Astrocyte (in vitro differentiated cells and primary cell): Measurements from ENCODE around the gene TMEM156. TPM values are rescaled to one million over a fixed set of nuclear protein-coding genes. Genes with fewer than 3 reads are reported as not detected.
"Not testable (repeated sequence)": the region's sequence is repeated elsewhere in the genome, so short reads cannot be mapped to it uniquely, and the experiment has no call there.

Experiments
- DNase-seq: peaks from one replicate; pipeline ENCODE4 v3.0.0-alpha.2; 2010; ENCODE audit warnings: low read depth
- FAIRE-seq: peaks from 2 replicates; lab custom pipeline; 2011; peaks lifted over from hg19 to GRCh38; lab: Jason Lieb, UNC
- H2AFZ ChIP-seq: 2 replicates; pipeline ENCODE4 v1.6.0; 2012; ENCODE audit warnings: low read depth, low read length, inconsistent platforms
- H3K27ac ChIP-seq: 2 replicates; pipeline ENCODE4 v1.5.1; 2011; ENCODE audit warnings: low read depth, low read length, inconsistent platforms
- H3K27me3 ChIP-seq: 2 replicates; pipeline ENCODE4 v1.6.0; 2011; ENCODE audit warnings: low read length, inconsistent platforms; ENCODE audit not compliant: insufficient read depth
- H3K36me3 ChIP-seq: 2 replicates; pipeline ENCODE4 v1.5.1; 2011; ENCODE audit warnings: low read length, inconsistent platforms; ENCODE audit not compliant: insufficient read depth
- H3K4me1 ChIP-seq: 2 replicates; pipeline ENCODE4 v1.5.1; 2011; ENCODE audit warnings: low read length, inconsistent platforms; ENCODE audit not compliant: insufficient read depth
- H3K4me2 ChIP-seq: 2 replicates; pipeline ENCODE4 v1.6.0; 2012; ENCODE audit warnings: low read length, inconsistent platforms
- H3K4me3 ChIP-seq: 2 replicates; pipeline ENCODE4 v1.5.1; 2011; ENCODE audit warnings: low read depth, mild to moderate bottlenecking, low read length, inconsistent platforms; ENCODE audit not compliant: insufficient read depth
- H3K79me2 ChIP-seq: 2 replicates; pipeline ENCODE4 v1.6.0; 2012; ENCODE audit warnings: mild to moderate bottlenecking, low read length, inconsistent platforms; ENCODE audit not compliant: insufficient read depth
- H3K9ac ChIP-seq: 2 replicates; pipeline ENCODE4 v1.6.0; 2012; ENCODE audit warnings: mild to moderate bottlenecking, low read length, inconsistent platforms
- H3K9me3 ChIP-seq: 2 replicates; pipeline ENCODE4 v1.5.1; 2012; ENCODE audit warnings: low read depth, mild to moderate bottlenecking, low read length, inconsistent platforms; ENCODE audit not compliant: insufficient read depth
- H4K20me1 ChIP-seq: 2 replicates; pipeline ENCODE4 v1.6.0; 2012; ENCODE audit warnings: low read length, inconsistent platforms; ENCODE audit not compliant: insufficient read depth
- H3K27ac Mint-ChIP-seq: one replicate; pipeline ENCODE4 v1.8.0; 2021; ENCODE audit warnings: mild to moderate bottlenecking, mixed read lengths; ENCODE audit not compliant: unreplicated experiment
- H3K27me3 Mint-ChIP-seq: one replicate; pipeline ENCODE4 v1.8.0; 2021; ENCODE audit warnings: low read depth, mixed read lengths; ENCODE audit not compliant: unreplicated experiment
- H3K36me3 Mint-ChIP-seq: one replicate; pipeline ENCODE4 v1.8.0; 2021; ENCODE audit warnings: low read depth, mixed read lengths; ENCODE audit not compliant: unreplicated experiment
- H3K4me1 Mint-ChIP-seq: one replicate; pipeline ENCODE4 v1.8.0; 2021; ENCODE audit warnings: low read depth, mixed read lengths; ENCODE audit not compliant: unreplicated experiment
- H3K4me3 Mint-ChIP-seq: one replicate; pipeline ENCODE4 v1.8.0; 2021; ENCODE audit warnings: mild to moderate bottlenecking, moderate library complexity, mixed read lengths; ENCODE audit not compliant: unreplicated experiment
- H3K9me3 Mint-ChIP-seq: one replicate; pipeline ENCODE4 v1.8.0; 2021; ENCODE audit warnings: mild to moderate bottlenecking, mixed read lengths; ENCODE audit not compliant: unreplicated experiment
- CTCF ChIP-seq: IDR thresholded peaks from 2 replicates; pipeline ENCODE4 v1.5.1; 2011; ENCODE audit warnings: low read depth, mild to moderate bottlenecking, inconsistent platforms, low read length, moderate library complexity; ENCODE audit not compliant: insufficient read depth
- EZH2 ChIP-seq: IDR thresholded peaks from 2 replicates; pipeline ENCODE4 v1.6.1; 2012; ENCODE audit warnings: mild to moderate bottlenecking, low read length, inconsistent platforms; ENCODE audit not compliant: insufficient read depth
- total RNA-seq: library from RNA; stranded (reverse); gene quantifications from 2 replicates; pipeline ENCODE4 v1.2.1, GENCODE V29; 2021

The TMEM156 gene
- total RNA-seq, 1 donor from 2014 or later = 0.59 TPM

- H3K9me3 ChIP-seq = no peaks in the 10 kb centered on the region
- no peak for DNase-seq
- H3K27ac ChIP-seq = no peak overlapping the region
- Mint-ChIP-seq H3K4me1 (peaks cover 7% of the 10 kb centered on the region), H3K27ac (no peak overlapping the region), H3K9me3 (peaks cover 4% of the 10 kb centered on the region), H3K27me3 (no peaks in the 10 kb centered on the region), H3K4me3 (no peak overlapping the region), H3K36me3 (no peaks in the 10 kb centered on the region)
- no peak overlapping the region for H2AFZ ChIP-seq
- no peaks in the 10 kb centered on the region for H3K36me3 ChIP-seq
- no peak overlapping the region for H3K4me3 ChIP-seq
- H3K79me2 ChIP-seq = no peaks in the 10 kb centered on the region
- H3K9ac ChIP-seq = no peak overlapping the region
- no peaks in the 10 kb centered on the region for H4K20me1 ChIP-seq
- H3K27me3 ChIP-seq = no peaks in the 10 kb centered on the region
- no peak overlapping the region for H3K4me2 ChIP-seq
- TF ChIP-seq CTCF (no peak), EZH2 (no peak)
- FAIRE-seq = no peak
- H3K4me1 ChIP-seq = peaks cover 6% of the 10 kb centered on the region
Observed at GRCh38 chr4:38964942-38965775, 67.0 kb downstream of the TMEM156 start.

- DNase-seq, H3K27me3 ChIP-seq, H3K36me3 Mint-ChIP-seq, H4K20me1 ChIP-seq, H2AFZ ChIP-seq, H3K27ac ChIP-seq, H3K4me1 Mint-ChIP-seq, H3K27ac Mint-ChIP-seq, H3K79me2 ChIP-seq, H3K4me1 ChIP-seq, H3K9ac ChIP-seq, H3K4me3 ChIP-seq, H3K4me3 Mint-ChIP-seq, H3K4me2 ChIP-seq, H3K27me3 Mint-ChIP-seq, H3K36me3 ChIP-seq, H3K9me3 ChIP-seq, H3K9me3 Mint-ChIP-seq, FAIRE-seq: not testable (repeated sequence)
Observed at GRCh38 chr4:38959248-38959647, 73.0 kb downstream of the TMEM156 start.

- DNase-seq (no peak), FAIRE-seq (no peak)
- H3K9me3 ChIP-seq = no peaks in the 10 kb centered on the region
- H3K27me3 ChIP-seq = no peaks in the 10 kb centered on the region
- Mint-ChIP-seq H3K9me3 (peaks cover 5% of the 10 kb centered on the region), H3K4me3 (no peak overlapping the region), H3K27ac (no peak overlapping the region), H3K27me3 (peaks cover 4% of the 10 kb centered on the region), H3K4me1 (no peaks in the 10 kb centered on the region), H3K36me3 (no peaks in the 10 kb centered on the region)
- H3K27ac ChIP-seq = no peak overlapping the region
- no peak for TF ChIP-seq CTCF
- no peak for TF ChIP-seq EZH2
- no peaks in the 10 kb centered on the region for H3K79me2 ChIP-seq
- no peak overlapping the region for H3K4me3 ChIP-seq
- H3K4me2 ChIP-seq = no peak overlapping the region
- H3K9ac ChIP-seq = no peak overlapping the region
- H3K4me1 ChIP-seq = no peaks in the 10 kb centered on the region
- no peak overlapping the region for H2AFZ ChIP-seq
- no peaks in the 10 kb centered on the region for H4K20me1 ChIP-seq
- no peaks in the 10 kb centered on the region for H3K36me3 ChIP-seq
Observed at GRCh38 chr4:38958453-38959190, 73.6 kb downstream of the TMEM156 start.
